ENCODE results near the gene HILPDA.
"Not testable (repeated sequence)": the region's sequence is repeated elsewhere in the genome, so short reads cannot be mapped to it uniquely, and the experiment has no call there.

DNA sequence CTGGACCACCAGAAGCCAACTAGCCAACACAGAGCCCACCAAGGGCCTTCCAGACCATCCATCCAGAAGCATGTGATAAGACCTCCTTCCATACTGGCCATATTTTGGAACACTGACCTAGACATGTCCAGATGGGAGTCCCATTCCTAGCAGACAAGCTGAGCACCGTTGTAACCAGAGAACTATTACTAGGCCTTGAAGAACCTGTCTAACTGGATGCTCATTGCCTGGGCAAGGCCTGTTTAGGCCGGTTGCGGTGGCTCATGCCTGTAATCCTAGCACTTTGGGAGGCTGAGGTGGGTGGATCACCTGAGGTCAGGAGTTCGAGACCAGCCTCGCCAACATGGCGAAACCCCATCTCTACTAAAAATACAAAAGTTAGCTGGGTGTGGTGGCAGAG, 1.7 kb downstream of the HILPDA start:
- not testable (repeated sequence) for TF ChIP-seq EZH2 (IDR thresholded peaks at IDR 0.05; ENCODE audit: insufficient read depth, poor library complexity, severe bottlenecking); EZH2phosphoT487 (IDR thresholded peaks at IDR 0.05; ENCODE audit: insufficient read depth, low read depth)
